ENCODE data around the gene CCDC60.

Gene CCDC60

DNA sequence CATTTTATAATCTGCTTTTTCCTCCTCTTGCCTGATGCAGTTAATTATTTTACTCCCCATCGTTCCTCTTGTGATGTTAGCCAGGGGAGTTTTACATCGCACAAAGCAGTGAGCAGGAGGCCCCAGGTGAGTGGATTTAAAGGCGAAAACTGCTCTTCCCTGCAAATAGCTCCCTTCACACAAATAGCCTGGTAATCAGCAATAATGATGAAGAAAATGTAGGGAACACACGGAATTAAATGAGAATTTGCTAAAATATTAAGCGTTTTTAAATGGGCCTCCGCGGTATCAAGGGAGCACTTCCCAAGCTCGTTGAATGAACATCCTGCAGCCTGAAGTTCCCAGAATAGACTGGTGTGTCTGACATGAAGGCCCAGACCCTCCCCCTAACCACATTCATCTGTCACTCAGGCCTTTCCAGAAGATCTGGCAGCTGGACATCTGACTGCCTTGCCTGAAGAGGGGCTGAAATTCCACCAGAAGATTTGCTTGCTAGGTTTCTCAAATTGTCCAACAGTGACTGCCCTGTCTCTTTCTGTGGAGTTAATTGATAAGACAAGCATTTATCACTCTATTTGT, 127.2 kb downstream of the CCDC60 start:
- no peak for TF ChIP-seq ZBTB1 (tag by site-specific recombination; IDR thresholded peaks at IDR 0.05)
- TF ChIP-seq, protein P1, sequence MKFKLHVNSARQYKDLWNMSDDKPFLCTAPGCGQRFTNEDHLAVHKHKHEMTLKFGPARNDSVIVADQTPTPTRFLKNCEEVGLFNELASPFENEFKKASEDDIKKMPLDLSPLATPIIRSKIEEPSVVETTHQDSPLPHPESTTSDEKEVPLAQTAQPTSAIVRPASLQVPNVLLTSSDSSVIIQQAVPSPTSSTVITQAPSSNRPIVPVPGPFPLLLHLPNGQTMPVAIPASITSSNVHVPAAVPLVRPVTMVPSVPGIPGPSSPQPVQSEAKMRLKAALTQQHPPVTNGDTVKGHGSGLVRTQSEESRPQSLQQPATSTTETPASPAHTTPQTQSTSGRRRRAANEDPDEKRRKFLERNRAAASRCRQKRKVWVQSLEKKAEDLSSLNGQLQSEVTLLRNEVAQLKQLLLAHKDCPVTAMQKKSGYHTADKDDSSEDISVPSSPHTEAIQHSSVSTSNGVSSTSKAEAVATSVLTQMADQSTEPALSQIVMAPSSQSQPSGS (tag by site-specific recombination; IDR thresholded peaks at IDR 0.05; ENCODE audit: low read depth), result no peak
- no peak for TF ChIP-seq ZFHX2 (tag by site-specific recombination; conservative IDR thresholded peaks at IDR 0.05)
- TF ChIP-seq, protein P2, sequence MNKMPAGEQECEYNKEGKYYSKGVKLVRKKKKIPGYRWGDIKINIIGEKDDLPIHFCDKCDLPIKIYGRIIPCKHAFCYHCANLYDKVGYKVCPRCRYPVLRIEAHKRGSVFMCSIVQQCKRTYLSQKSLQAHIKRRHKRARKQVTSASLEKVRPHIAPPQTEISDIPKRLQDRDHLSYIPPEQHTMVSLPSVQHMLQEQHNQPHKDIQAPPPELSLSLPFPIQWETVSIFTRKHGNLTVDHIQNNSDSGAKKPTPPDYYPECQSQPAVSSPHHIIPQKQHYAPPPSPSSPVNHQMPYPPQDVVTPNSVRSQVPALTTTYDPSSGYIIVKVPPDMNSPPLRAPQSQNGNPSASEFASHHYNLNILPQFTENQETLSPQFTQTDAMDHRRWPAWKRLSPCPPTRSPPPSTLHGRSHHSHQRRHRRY (tag by site-specific recombination; IDR thresholded peaks at IDR 0.05), result no peak
- TF ChIP-seq ZNF184 (tag by site-specific recombination; IDR thresholded peaks at IDR 0.05), result no peak
- TF ChIP-seq RBAK (tag by site-specific recombination; IDR thresholded peaks at IDR 0.05), result no peak
- TF ChIP-seq, protein P3, sequence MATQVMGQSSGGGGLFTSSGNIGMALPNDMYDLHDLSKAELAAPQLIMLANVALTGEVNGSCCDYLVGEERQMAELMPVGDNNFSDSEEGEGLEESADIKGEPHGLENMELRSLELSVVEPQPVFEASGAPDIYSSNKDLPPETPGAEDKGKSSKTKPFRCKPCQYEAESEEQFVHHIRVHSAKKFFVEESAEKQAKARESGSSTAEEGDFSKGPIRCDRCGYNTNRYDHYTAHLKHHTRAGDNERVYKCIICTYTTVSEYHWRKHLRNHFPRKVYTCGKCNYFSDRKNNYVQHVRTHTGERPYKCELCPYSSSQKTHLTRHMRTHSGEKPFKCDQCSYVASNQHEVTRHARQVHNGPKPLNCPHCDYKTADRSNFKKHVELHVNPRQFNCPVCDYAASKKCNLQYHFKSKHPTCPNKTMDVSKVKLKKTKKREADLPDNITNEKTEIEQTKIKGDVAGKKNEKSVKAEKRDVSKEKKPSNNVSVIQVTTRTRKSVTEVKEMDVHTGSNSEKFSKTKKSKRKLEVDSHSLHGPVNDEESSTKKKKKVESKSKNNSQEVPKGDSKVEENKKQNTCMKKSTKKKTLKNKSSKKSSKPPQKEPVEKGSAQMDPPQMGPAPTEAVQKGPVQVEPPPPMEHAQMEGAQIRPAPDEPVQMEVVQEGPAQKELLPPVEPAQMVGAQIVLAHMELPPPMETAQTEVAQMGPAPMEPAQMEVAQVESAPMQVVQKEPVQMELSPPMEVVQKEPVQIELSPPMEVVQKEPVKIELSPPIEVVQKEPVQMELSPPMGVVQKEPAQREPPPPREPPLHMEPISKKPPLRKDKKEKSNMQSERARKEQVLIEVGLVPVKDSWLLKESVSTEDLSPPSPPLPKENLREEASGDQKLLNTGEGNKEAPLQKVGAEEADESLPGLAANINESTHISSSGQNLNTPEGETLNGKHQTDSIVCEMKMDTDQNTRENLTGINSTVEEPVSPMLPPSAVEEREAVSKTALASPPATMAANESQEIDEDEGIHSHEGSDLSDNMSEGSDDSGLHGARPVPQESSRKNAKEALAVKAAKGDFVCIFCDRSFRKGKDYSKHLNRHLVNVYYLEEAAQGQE (tag by site-specific recombination; IDR thresholded peaks at IDR 0.05), result no peak
- TF ChIP-seq SALL2 (tag by site-specific recombination; IDR thresholded peaks at IDR 0.05; ENCODE audit: borderline replicate concordance), result no peak
- no peak for TF ChIP-seq ZNF292 (tag by site-specific recombination; IDR thresholded peaks at IDR 0.05; ENCODE audit: borderline replicate concordance, low read depth)
- no peak for TF ChIP-seq ZNF248 (tag by site-specific recombination; IDR thresholded peaks at IDR 0.05)
- no peak for TF ChIP-seq ZNF654 (tag by site-specific recombination; IDR thresholded peaks at IDR 0.05; ENCODE audit: low read depth)
- no peak for TF ChIP-seq ZNF394 (tag by site-specific recombination; IDR thresholded peaks at IDR 0.05; ENCODE audit: borderline replicate concordance)
- no peak for TF ChIP-seq ZXDB (tag by site-specific recombination; IDR thresholded peaks at IDR 0.05)
- TF ChIP-seq ZNF837 (tag by site-specific recombination; IDR thresholded peaks at IDR 0.05), result no peak
- no peak for TF ChIP-seq ZNF133 (tag by site-specific recombination; IDR thresholded peaks at IDR 0.05)
- no peak for TF ChIP-seq SCRT1 (tag by site-specific recombination; IDR thresholded peaks at IDR 0.05; ENCODE audit: borderline replicate concordance)
- TF ChIP-seq ZNF121 (tag by site-specific recombination; IDR thresholded peaks at IDR 0.05), result no peak
- no peak for TF ChIP-seq OSR2 (tag by site-specific recombination; IDR thresholded peaks at IDR 0.05)
- TF ChIP-seq IKZF3 (tag by site-specific recombination; IDR thresholded peaks at IDR 0.05), result no peak
- Histone ChIP-seq H3K36me3 (ENCODE audit: control insufficient read depth in 2 of 2, insufficient read depth in 1 of 2, low read length in 2 of 2) (no peaks in the 10 kb centered on the region), H3K4me1 (ENCODE audit: control insufficient read depth, insufficient read depth, low read length) (no peaks in the 10 kb centered on the region), H3K4me3 (ENCODE audit: low read depth, low read length) (no peak overlapping the region), H3K27ac (ENCODE audit: extremely low read depth, low read depth, low read length) (no peak overlapping the region), H3K9me3 (ENCODE audit: control insufficient read depth, insufficient read depth, low read depth, low read length) (no peaks in the 10 kb centered on the region)
- ChIA-PET POLR2A (no interaction called here), CTCF (interaction anchor here (3.0 kb wide), 1 partner anchor 18 kb away, joined by 16 read pairs; no protein-coding TSS in a partner anchor)

Data from HEK293 (cell line).